T-helper 2 cell treated with Interferon-gamma antibody and Interleukin-4, amounts not matched to agents 100 ng/mL and 5 ng/mL, for 36 hours (primary cell): ENCODE data around the gene YEATS2. TPM values are rescaled to one million over a fixed set of nuclear protein-coding genes. Genes with fewer than 3 reads are reported as not detected.

Source experiments
- intact Hi-C: fragments of 100-400 bp; cut with micrococcal nuclease; formaldehyde crosslinking; loops from one replicate; pipeline ENCODE4 v1.15.1; 2023
- total RNA-seq: library from RNA; stranded (reverse); gene quantifications from 2 replicates; pipeline ENCODE4 v1.2.3, GENCODE V29; 2022

The YEATS2 gene
- total RNA-seq, 1 donor from 2014 or later: 43.3 TPM

DNA sequence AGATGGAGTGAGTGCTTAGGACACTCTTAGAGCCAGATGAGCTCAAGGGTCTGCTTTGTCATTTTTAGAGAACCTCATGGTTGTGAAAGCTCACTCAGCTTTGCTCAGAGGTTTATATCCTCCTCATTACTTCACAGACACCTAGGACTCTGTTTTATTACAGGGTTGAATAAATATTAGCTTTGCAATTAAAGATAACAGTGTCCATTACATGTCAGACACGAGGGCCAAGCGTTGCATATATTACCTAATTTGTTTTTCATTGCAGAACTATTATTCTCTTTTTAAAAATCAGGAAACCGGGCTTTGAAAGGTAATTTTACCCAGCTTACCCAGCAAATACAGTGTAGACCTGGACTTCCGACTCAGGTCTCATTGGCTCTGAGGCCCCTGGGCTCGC, 111.7 kb downstream of the YEATS2 start:
- intact Hi-C loops: no loop called here

DNA sequence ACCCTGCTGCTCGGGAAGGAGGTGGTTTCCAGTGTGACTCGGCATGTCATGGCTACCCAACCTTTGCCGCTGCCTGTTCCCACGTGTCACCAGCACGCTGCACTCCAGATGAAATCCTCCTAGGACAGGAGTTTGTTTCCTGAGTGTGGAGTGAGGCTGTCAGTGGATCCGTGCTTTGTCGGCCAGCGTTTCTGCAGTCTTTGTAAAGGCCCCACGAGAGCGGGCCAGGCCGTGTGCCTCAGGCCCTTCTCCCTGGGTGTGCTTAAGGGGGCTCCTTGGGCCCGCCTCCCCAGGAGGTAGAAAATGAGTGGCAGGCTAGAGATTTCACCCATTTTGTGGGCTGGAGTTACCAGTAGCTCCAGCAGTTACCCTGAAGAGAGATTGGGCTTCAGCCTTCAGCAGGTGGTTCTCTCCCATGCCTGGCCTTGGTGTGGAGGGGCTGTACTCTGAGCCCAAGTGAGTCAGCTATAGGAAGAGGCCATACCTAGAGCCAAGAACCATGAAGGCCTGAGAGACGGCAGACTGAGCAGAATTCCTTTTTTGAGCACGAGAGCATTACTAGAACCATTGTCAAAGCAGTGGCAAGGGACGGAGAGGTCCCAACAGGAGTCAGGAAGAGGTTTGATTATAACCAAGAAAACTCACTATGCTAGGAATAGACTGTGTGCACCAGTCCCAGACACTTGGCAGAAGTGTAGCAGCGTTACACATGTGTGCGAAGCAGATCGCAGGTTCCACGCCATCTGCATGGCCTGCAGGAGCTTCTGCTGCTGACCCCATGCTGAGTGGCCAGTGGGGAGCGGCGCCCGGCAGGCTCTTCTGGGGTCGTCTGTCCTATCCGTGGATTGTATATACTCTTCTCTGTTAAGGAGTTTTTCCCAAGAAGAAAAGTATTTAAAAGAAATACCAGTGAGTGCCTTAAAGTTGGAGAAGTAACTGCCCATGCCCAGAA, 113.3 kb downstream of the YEATS2 start:
- intact Hi-C loops: no loop called here

DNA sequence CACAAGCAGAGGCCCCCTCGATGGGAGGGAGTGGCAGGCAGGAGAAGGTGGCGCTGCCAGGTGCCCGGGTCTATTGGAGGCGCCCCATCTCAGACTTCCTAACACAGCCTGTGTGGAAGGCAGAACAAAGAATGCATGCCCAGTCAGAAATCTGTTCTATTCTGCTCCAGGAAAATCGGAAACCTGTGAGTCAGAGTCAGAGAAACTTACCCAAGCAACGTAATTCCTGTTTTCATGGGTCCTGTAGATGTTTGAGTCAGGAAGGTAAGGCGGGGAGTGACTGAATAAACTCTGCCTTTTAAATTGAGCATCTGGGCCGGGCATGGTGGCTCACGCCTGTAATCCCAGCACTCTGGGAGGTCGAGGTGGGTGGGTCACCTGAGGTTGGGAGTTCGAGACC, 114.0 kb downstream of the YEATS2 start:
- intact Hi-C loops: no loop called here

DNA sequence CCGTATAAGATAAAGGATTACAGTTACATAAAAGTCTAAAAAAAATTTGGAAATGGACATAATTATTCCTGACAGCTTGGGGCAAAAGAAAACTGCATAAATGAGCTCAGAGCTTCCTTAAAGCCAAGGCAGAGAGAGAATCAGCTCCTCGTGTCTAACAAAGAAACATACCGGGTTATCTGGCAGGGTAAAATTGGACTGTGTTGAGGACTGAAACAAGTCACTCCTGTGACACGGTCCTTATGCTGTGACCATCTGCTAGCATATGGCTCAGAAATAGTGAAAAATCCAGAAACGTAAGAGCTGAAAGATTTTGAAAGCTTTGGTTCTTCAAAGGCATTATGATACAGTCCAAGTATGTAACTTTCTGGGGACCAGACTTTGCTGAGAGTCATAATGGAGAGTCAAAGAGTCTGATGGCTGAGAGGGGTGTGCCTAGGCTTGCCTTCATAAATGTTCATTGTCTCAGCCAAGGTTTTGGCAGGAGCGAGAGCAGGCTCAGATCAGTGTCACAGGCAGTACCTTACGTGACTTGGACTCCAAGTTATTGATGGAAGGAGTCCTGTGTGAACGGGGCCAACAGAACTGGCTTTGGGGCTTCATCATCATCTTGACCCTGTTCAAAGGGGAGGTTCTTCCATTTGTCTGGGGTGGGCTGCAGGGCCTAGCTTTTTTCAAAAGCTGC, 115.3 kb downstream of the YEATS2 start:
- intact Hi-C loops: no loop called here

DNA sequence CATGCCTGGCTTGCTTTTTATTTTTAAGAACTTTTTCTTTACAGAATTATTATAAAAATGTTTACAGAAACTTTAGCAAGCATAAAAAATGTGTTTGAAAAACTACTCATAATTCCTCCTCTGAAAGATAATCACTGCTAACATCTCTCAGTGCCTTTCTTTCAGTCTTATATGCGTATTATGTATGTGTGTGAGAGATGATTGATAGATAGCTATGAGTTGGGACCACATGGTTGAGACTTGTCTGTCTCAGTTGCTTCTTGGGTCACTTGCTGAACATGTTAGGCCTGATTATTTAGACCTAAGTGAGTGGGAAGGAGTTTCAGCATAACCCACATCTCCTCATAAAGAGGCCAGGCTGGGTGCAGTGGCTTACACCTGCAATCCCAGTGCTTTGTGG, 116.6 kb downstream of the YEATS2 start:
- intact Hi-C loops: no loop called here

DNA sequence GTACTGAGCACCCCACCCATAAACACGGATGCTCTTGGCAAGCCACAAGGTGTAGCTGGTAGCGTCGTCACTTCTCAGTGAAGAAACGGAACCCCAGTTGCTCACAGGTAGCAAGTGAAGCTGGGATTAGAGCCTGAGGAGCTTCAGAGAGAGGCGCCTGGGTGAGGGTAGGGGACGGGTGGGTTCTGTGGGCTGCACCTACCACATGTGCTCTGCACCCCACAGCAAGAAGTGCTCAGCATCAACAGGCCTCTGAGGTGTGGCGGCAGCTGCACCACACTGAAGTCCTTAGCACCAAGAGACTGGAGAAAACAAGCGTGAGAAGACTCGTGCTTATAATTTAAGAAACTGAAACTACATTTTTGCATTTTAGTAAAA, 118.0 kb downstream of the YEATS2 start:
- intact Hi-C loops: no loop called here

DNA sequence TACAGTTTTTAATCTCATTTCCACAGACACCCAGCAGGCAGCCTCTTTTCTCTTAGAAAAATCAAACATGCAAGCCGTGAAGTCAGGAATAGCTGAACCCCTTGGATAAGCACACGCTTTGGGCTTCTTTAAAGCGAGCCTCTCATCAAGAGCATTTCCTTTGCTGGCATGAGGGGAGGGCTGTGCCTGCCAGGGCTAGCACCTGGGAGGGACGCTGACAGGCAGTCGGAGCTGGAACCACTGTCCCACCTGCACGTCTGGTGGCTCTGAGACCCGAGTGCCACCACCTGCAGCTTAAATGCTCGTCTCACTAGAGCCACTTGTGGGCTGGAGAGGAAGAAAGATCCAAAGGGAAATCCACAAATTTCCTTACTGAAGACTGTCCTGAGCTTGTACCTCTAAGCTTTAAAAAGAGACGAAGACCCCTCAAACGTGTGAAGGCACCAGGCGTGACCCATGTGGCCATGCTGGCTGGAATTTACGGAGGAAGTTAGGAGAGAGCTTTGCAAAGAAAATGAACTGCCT, 118.4 kb downstream of the YEATS2 start:
- intact Hi-C loops: no loop called here

DNA sequence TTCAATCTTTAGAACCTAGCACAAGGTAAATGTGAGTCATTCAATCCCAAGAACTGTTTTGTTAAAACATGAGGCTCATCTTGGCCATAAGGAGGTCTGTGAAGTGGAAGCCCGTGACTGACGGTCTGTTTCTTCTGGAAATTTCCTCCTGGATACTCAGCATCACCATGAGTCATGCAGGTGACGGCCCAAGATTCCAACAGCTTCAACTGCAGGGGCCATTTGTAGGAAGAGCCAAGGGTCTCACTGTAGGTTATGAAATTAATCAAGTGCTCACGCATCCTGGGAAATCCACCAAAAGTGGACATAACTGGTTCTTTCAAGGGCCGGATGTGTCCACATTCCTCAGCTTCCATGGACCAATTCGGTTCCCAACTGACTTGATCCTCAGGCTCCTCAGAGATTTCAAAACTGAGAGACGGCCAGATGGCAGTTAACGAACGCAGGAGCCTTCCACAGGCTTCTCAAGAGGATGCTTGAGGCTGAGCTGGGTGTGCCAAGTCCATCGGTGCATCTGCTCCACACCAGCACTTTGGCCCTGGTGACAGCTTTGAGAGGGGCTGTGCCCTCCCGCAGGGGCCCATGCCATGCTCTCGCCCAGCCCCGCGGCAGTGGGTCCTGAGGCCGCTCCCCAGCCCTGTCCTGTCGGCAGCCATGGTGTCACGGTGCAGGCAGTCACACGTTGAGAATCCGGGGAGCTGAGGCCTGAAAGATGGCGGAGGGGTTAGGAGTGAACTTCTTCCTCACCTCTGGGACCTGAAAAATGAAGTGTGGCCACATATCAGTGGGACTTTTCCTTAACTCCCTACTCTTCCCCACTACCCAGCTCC, 119.3 kb downstream of the YEATS2 start:
- intact Hi-C loops: no loop called here

DNA sequence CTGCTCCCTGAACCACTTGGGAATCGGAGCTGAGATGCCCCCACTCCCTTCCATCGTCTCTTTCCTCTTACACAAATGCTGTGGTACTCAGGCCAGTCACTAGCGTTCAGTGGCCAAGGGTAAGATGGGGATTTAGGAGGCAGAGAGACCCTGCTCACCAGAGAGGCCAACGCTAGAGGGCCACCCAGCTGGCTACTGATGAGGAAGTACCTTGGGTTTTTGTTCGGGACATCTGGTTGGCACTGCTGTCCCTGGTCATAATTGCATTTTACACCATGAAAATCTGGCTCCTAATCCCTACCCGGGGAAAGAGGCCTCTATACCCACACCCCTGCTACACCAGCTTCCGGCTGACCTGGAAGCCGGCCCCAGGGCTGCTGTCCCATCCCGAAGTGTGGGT, 120.0 kb downstream of the YEATS2 start:
- intact Hi-C loops: no loop called here

DNA sequence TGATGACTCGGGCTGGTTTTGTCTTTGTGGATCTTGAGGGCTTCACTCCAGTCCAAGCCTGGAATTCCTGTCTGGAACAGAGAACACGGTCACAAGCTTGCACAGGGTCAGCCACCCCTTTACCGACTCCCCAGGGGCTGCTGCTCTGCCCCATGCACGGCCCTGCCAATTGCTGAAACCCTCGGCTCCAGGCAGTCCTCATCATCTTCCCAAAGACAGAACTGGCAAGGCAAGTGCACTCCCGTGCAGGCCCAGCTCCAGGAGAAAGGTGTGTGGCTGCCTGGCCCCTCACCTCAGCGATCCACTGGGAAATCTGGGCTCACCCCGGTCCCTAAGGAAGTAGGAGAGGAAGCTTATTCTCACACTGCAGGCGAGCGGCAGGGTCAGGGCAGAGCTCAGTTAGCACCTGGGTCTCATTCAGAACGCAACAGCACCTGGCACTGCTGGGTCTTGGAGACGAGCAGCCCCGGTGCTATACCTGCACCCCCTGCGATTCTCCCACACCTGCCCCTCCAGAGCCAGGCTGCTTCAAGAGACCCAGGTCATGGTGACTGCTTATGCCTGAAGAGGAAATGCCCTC, 120.5 kb downstream of the YEATS2 start:
- intact Hi-C loops: no loop called here

DNA sequence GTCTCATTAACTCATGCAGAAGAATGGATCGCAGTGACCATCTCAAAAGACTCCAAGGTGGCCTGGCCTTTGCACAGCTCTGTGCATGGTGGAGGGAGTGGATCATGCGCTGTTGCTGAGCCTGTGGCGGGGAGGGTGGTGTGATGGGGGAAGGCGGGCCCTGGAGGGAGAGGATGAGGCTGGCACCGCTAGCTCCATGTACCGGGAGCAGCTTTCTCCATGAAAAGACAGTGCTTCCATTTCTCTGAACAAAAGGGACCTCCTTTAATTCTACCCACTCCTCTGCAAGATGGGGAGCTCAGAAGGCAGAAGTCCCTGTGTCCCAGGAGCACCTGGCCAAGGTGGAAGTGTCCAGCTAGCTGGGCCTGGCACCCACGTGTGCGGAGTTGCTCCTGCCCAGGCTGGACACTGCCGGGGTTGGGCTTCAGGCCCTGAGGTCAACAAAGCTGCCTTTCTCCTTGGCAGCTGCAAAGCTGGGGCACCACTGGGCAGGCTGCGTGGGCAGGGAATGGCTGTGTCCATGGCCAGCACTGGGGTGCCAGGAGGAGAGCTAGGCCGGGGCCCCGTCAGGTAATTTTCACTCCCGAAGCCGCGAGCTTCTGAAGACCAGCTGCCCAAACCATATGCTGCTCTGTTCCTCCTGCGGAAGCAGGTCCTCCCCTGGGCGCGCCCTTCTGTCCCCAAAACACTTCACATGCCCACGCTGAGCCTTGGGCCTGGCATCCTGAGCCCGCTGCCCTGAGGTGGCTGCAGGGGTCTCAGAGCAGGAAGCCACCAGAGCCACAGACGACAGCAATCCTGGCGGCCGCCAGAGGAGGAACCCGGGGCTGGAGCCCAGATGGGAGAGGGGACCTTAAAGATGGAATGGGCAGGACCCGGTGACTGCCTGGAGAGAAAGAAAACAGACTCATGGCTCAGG, 121.4 kb downstream of the YEATS2 start:
- intact Hi-C loops: no loop called here

DNA sequence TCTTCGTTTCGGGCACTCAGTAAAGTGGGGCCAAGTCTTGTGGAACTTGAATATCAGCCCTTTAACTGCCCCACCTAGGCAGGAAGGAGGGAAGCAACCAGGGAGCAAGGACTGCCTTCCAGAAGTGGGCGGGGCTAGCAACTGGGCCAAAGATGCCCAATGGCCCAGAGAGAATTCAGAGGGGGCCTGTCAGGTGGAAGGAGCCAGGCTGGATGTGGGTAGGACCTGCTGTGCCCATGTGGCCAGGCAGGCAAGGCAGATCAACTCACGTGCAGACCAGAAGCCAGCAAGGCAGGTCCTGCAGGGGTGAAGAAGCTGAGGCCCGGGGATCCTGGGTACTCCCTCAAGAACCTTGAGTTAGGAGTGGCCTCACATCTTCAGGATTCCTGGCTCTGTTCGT, 122.2 kb downstream of the YEATS2 start:
- intact Hi-C loops: loop anchor here (5.0 kb wide), 1 partner anchor 62 kb away; the partner anchor contains the start of gene PARL

DNA sequence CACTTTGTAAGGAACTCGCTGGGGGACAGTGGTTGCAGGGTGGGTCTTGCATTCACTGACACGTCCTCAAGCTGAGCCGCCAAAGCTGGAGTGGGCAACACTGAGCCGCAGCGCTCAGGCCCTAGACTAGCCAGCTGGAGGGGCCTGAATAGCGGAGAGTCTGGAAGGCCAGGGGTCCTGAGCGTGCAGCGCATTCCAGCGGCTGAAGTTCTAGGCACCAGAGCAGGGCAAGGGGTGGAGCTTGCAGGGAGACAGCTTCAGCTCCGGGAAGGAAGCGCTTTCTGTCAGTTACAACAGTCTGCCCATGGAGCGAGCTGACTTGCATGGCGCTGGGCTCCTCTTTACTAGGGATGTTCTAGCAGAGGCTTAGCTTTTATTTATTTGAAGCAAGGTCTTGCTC, 125.0 kb downstream of the YEATS2 start:
- intact Hi-C loops: loop anchor here (5.0 kb wide), 1 partner anchor 60 kb away; the partner anchor contains the start of gene PARL

DNA sequence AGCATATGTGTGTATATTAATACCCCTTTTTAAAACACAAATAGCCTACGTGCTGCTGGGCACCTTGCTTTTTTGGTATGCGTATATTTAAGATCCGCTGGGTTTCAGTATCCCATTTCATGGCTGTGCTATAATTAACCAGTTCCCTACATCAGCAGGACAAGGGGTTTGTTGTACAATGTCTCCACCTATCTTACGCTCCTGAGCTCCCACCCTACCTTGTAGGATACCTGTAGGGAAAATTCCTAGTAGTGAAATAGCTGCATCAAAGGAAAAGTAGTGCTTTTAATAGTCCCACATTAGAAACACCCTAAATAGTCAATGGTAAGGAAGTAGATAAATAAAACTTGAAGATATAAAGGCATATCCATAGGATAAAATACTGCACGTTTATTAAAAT, 126.4 kb downstream of the YEATS2 start:
- intact Hi-C loops: loop anchor here (5.0 kb wide), 1 partner anchor 58 kb away; the partner anchor contains the start of gene PARL

DNA sequence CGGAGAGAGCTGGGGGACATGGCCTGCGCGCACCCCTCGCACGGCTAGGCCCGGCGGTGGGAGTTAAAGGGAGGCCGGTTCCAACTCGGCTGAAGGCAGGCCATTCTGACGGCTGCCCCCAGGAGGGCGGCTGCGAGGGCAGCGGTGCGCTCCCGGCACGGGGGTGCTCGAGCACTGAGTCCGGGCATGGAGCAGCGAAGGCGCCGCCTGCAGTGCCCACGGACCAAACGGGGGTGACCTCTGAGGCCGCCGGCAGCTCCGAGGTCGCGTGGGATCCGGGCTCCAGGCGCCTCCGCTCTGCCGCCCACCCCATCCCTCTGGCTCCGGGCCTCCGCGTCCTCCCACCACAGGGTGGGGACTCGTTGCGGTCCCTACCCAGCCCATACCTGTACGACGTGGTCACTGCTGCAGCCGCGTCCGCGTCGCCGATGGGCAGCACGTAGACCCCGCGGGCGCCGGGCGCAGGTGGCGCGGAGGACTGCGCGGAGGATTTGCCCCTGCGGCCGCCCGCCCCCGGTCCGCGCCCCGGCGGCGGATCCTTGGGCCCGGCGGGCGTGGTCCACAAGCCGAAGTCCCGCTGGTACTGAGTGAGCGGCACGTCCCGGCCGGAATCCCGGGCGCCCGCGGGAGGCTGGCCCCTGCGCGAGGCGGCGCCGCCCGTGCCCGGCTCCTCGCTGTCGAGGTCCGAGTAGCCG, 127.3 kb downstream of the YEATS2 start:
- intact Hi-C loops: loop anchor here (5.0 kb wide), 1 partner anchor 57 kb away; the partner anchor contains the start of gene PARL

DNA sequence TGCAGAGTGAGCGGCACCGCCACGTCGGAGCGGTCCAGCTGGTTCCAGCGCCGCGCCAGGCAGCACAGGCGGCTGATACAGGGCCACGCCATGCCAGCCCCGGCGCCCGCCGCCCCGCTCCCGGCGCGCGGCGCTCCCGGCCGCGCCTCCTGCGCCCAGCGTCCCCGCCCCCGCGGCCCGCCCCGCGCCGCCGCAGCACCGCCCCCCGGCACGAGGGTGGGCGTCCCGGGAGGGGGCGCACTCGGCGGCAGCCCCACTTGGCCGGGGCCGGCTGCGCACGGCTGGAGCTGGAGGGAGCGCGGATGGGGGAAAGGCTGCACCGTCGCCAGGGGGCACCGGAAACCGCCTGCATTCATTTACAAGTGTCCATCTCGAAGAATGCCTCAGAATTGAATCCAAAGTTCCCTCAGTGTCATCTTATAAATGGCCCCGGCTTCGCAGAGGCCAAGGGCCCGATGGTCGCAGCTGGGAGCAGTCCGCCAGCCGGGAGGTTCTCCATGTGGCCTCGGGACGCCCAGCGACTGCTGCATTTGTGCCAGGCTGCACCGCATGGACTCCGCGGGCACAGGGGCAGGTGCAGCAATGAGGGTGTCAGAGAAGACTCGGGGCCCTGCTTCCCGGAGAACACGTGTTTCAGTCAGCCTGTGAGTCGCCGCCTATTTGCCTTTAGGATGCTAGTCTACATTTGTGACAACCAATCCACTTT, 128.0 kb downstream of the YEATS2 start, which contains the start of gene MAP6D1:
Gene MAP6D1, minus strand, starts transcription at position 122 of the 706 bp plus-strand sequence. Its CDS starts 30 bp downstream, at position 92.
- intact Hi-C loops: no loop called here

DNA sequence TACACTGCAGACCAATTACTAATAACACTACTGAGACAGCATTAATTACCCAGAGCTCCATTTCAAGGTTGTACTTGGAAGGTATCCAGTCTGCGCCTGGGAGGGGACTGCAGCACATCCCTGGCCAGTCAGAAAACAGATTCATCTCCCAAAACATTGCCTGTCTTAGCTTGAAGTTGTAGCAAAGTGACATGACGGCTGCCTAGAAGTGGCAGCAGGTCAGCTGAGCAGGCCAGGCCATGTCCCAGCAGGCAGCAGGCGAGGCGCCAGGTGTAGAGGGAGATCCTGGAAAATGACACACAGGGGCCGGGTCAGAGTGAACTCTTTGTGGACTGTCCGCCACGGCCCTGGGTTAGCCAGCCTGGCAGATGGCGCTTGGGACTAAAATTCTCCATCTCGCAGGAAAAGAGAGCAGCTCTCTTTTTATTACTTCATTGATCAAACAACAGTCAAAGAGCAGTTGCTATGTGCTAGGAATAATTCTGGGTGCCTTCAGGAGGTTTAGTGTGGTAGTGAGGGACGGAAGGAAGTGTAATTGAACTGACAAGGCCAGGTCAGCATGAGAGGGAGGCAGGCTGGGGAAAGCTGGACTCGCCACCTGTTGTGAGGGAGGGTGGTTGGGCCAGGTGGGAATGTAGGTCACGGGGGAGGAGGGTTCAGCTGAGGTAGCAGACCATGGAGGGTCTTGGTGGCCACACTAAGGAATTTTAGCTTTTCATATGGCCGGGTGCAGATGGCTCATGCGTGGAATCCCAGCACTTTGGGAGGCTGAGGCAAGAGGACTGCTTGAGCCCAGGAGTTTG, 129.1 kb downstream of the YEATS2 start:
- intact Hi-C loops: no loop called here
